ENCODE data around the gene EP400.
"Not testable (repeated sequence)": the region's sequence is repeated elsewhere in the genome, so short reads cannot be mapped to it uniquely, and the experiment has no call there.

Gene EP400

DNA sequence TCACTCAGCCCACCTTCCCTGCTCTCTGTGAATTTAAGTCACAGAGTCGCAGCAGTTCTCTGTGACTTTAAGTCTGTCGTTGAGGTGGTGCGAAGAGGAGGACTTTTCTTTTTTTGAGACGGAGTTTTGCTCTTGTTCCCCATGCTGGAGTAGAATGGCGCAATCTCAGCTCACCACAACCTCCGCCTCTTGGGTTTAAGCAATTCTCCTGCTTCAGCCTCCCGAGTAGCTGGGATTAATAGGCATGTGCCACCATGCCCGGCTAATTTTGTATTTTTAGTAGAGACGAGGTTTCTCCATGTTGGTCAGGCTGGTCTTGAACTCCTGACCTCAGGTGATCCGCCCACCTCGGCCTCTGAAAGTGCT, 35.8 kb downstream of the EP400 start:
- not testable (repeated sequence) for H3K27me3 ChIP-seq (ENCODE audit: insufficient read depth, low read length); H3K4me3 ChIP-seq (ENCODE audit: low read length); H3K27ac ChIP-seq (ENCODE audit: low read depth, low read length); H3K9me3 ChIP-seq (ENCODE audit: insufficient read depth, low read depth, low read length); H3K9ac ChIP-seq (ENCODE audit: low read depth, low read length)
- Histone ChIP-seq H3K36me3 (ENCODE audit: insufficient read depth, low read length) (peaks cover 83% of the 10 kb centered on the region), H3K4me1 (ENCODE audit: insufficient read depth, low read length) (peaks cover 22% of the 10 kb centered on the region)
- WGBS = 98% methylated on average over 11 of the region's 11 CpGs

- Histone ChIP-seq H3K9ac (ENCODE audit: low read depth, low read length) (no peak overlapping the region), H3K36me3 (ENCODE audit: insufficient read depth, low read length) (peaks cover 80% of the 10 kb centered on the region), H3K4me3 (ENCODE audit: low read length) (no peak overlapping the region), H3K27me3 (ENCODE audit: insufficient read depth, low read length) (no peaks in the 10 kb centered on the region), H3K4me1 (ENCODE audit: insufficient read depth, low read length) (peaks cover 31% of the 10 kb centered on the region), H3K27ac (ENCODE audit: low read depth, low read length) (no peak overlapping the region; the same call in 1 of the 2 replicates), H3K9me3 (ENCODE audit: insufficient read depth, low read depth, low read length) (no peaks in the 10 kb centered on the region)
- 93% methylated on average over 17 of the region's 17 CpGs for WGBS
Observed at GRCh38 chr12:131986361-131986760, 36.6 kb downstream of the EP400 start.

GRCh38 chr12:131986910-131987309, 37.2 kb downstream of the EP400 start:
- Histone ChIP-seq H3K9ac (ENCODE audit: low read depth, low read length) (no peak overlapping the region), H3K36me3 (ENCODE audit: insufficient read depth, low read length) (peaks cover 80% of the 10 kb centered on the region), H3K27ac (ENCODE audit: low read depth, low read length) (no peak overlapping the region), H3K4me1 (ENCODE audit: insufficient read depth, low read length) (peaks cover 32% of the 10 kb centered on the region), H3K4me3 (ENCODE audit: low read length) (no peak overlapping the region), H3K9me3 (ENCODE audit: insufficient read depth, low read depth, low read length) (no peaks in the 10 kb centered on the region), H3K27me3 (ENCODE audit: insufficient read depth, low read length) (no peaks in the 10 kb centered on the region)
- 71% methylated on average over 5 of the region's 5 CpGs for WGBS

GRCh38 chr12:131987552-131987951, 37.8 kb downstream of the EP400 start:
- peaks cover 80% of the 10 kb centered on the region for H3K36me3 ChIP-seq (ENCODE audit: insufficient read depth, low read length)

DNA sequence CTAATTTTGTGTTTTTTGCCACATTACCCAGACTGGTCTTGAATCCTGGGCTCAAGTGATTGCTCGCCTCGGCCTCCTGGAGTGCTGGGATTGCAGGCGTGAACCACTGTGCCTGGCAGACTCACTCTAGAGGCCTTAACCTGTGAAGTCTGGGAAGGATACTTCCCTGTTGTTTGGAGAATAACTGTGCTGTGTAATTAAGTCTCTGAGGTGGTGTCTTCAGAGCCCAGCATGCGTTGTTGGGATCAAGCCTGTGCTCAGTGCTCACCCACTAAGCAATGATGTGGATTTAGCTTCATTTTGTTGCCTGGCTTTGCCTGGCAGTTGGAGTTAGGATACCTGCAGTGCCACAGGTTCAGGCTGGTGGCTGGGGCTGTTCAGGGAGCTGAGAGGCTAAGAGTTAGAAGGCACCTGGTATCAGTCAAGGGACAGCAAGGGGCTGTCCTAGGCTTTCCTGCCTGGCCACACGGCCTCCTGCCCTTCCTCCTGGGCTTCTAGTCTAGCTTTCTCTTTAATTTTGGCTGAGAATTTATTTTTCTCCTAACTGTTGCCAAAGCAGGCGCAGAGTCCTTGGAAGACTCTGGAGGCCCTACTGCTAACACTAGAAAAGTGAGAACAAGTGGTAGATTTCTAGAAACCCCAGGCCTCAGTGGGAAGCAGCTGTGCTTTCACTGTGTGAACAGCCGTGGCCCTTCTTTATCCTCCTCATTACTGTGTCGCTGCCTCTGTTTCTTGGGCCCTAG, 38.5 kb downstream of the EP400 start:
- Histone ChIP-seq H3K4me1 (ENCODE audit: insufficient read depth, low read length) (peaks cover 32% of the 10 kb centered on the region), H3K27ac (ENCODE audit: low read depth, low read length) (peak overlapping the region; percentile 90; the same call in 1 of the 2 replicates), H3K9ac (ENCODE audit: low read depth, low read length) (no peak overlapping the region), H3K9me3 (ENCODE audit: insufficient read depth, low read depth, low read length) (no peaks in the 10 kb centered on the region), H3K36me3 (ENCODE audit: insufficient read depth, low read length) (peaks cover 81% of the 10 kb centered on the region), H3K4me3 (ENCODE audit: low read length) (no peak overlapping the region), H3K27me3 (ENCODE audit: insufficient read depth, low read length) (no peaks in the 10 kb centered on the region)
- 89% methylated on average over 8 of the region's 8 CpGs for WGBS

More at GRCh38 chr12:131987552-131987951, 37.8 kb downstream of the EP400 start:
- H3K27ac ChIP-seq (ENCODE audit: low read depth, low read length) = no peak overlapping the region
- no peaks in the 10 kb centered on the region for H3K9me3 ChIP-seq (ENCODE audit: insufficient read depth, low read depth, low read length)
- WGBS = 95% methylated on average over 7 of the region's 8 CpGs
- H3K27me3 ChIP-seq (ENCODE audit: insufficient read depth, low read length) = no peaks in the 10 kb centered on the region
- no peak overlapping the region for H3K9ac ChIP-seq (ENCODE audit: low read depth, low read length)
- H3K4me1 ChIP-seq (ENCODE audit: insufficient read depth, low read length) = peaks cover 32% of the 10 kb centered on the region
- H3K4me3 ChIP-seq (ENCODE audit: low read length) = no peak overlapping the region

- peaks cover 85% of the 10 kb centered on the region for H3K36me3 ChIP-seq (ENCODE audit: insufficient read depth, low read length)
- H3K4me1 ChIP-seq (ENCODE audit: insufficient read depth, low read length) = peaks cover 32% of the 10 kb centered on the region
- no peaks in the 10 kb centered on the region for H3K27me3 ChIP-seq (ENCODE audit: insufficient read depth, low read length)
- H3K9me3 ChIP-seq (ENCODE audit: insufficient read depth, low read depth, low read length) = no peaks in the 10 kb centered on the region
- peak overlapping the region; percentile 90 for H3K27ac ChIP-seq (ENCODE audit: low read depth, low read length)
- WGBS = 89% methylated on average over 12 of the region's 12 CpGs
- H3K9ac ChIP-seq (ENCODE audit: low read depth, low read length) = no peak overlapping the region
- H3K4me3 ChIP-seq (ENCODE audit: low read length) = no peak overlapping the region
Observed at GRCh38 chr12:131989021-131989420, 39.3 kb downstream of the EP400 start.

DNA sequence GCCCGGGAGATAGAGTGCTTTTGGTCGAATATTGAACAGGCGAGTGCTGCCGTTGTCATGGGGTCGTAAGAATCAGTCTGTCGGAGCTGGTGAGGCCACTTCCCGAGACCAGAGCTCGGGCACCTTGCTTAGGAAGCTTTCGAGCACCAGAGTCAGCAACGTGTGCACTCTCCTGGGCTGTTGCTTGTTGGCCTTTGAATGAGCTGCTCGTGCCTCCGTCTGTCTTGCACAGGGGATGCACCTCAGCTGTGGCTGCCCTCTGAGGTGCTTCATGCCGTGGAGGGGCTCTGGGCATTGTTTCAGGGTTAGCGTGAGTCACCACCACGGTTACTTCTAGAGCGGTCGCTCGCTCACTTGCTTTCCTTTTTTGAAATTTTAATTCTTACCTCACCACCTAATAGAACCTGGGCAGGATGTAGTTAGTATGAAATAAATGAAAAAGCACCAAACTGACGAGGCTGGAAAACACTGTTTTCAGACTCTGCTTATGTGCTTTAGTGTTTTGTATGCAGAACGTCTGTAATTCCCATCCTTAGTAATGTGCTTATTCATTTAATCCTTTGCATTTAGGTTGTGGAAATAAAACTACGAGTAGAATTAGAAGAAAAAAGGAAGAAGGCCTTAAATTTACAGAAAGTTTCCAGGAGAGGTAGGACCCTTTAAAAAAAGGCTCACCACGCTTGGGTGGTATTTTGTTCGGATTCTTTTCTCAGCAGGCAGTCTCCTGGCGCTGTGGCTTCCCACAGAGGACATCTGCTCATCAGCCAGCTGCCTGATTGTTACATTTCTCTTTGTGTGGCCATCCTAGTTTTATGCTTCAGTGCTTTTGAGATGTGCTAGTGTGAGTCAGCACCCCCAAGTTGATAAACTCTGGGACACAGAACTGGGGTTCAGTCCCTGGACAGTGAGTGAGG, 40.6 kb downstream of the EP400 start:
- 37% methylated on average over 24 of the region's 24 CpGs for WGBS
- Histone ChIP-seq H3K9me3 (ENCODE audit: insufficient read depth, low read depth, low read length) (no peaks in the 10 kb centered on the region), H3K4me3 (ENCODE audit: low read length) (peak overlapping the region; percentile 14; the same call in 1 of the 2 replicates), H3K27me3 (ENCODE audit: insufficient read depth, low read length) (no peaks in the 10 kb centered on the region), H3K36me3 (ENCODE audit: insufficient read depth, low read length) (peaks cover 85% of the 10 kb centered on the region), H3K4me1 (ENCODE audit: insufficient read depth, low read length) (peaks cover 32% of the 10 kb centered on the region), H3K9ac (ENCODE audit: low read depth, low read length) (peak overlapping the region; percentile 61), H3K27ac (ENCODE audit: low read depth, low read length) (peak overlapping the region; percentile 90)

- Histone ChIP-seq H3K27ac (ENCODE audit: low read depth, low read length) (peak overlapping the region; percentile 90), H3K4me3 (ENCODE audit: low read length) (0 out of 2 replicates have a peak overlapping the region, but pooled peaks have one; percentile 1), H3K9ac (ENCODE audit: low read depth, low read length) (peak overlapping the region; percentile 61), H3K4me1 (ENCODE audit: insufficient read depth, low read length) (peaks cover 32% of the 10 kb centered on the region), H3K9me3 (ENCODE audit: insufficient read depth, low read depth, low read length) (no peaks in the 10 kb centered on the region), H3K27me3 (ENCODE audit: insufficient read depth, low read length) (no peaks in the 10 kb centered on the region), H3K36me3 (ENCODE audit: insufficient read depth, low read length) (peaks cover 85% of the 10 kb centered on the region)
- 57% methylated on average over 9 of the region's 9 CpGs for WGBS
Observed at GRCh38 chr12:131990980-131991305, 41.2 kb downstream of the EP400 start.

DNA sequence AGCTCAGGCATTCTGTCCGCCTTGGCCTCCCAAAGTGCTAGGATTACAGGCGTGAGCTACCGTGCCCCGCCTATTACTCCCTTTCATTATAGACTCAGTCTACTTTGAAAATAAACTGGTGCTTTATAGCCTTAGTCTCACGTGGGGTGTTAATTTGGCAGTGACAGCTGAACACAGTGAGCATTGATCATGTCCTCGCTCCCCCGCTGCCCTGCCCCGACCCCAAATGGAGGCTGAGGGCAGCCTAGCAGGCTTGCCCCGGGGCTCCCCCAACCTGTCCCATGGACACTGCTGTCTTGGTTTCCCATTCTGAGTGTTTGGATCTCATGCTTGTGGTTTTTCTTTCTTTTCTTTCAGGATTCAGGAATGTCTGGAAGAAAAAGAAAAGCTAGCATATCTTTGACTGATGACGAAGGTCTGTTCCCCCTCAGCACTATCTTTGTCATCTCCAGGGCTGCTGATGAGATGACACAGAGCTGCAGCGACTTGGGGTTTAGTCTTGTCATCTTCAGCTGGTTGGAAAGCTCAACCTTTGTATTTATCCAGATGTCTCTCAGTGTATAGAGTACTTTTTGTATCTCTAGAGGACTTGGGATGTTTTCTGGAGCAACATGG, 42.2 kb downstream of the EP400 start:
- Histone ChIP-seq H3K27ac (ENCODE audit: low read depth, low read length) (peak overlapping the region; percentile 48), H3K4me1 (ENCODE audit: insufficient read depth, low read length) (peaks cover 32% of the 10 kb centered on the region), H3K27me3 (ENCODE audit: insufficient read depth, low read length) (no peaks in the 10 kb centered on the region), H3K36me3 (ENCODE audit: insufficient read depth, low read length) (peaks cover 77% of the 10 kb centered on the region), H3K9me3 (ENCODE audit: insufficient read depth, low read depth, low read length) (no peaks in the 10 kb centered on the region), H3K4me3 (ENCODE audit: low read length) (no peak overlapping the region), H3K9ac (ENCODE audit: low read depth, low read length) (no peak overlapping the region)
- WGBS = 93% methylated on average over 11 of the region's 11 CpGs

GRCh38 chr12:131994589-131994988, 44.8 kb downstream of the EP400 start:
- peaks cover 26% of the 10 kb centered on the region for H3K4me1 ChIP-seq (ENCODE audit: insufficient read depth, low read length)
- H3K36me3 ChIP-seq (ENCODE audit: insufficient read depth, low read length) = peaks cover 61% of the 10 kb centered on the region
- H3K27me3 ChIP-seq (ENCODE audit: insufficient read depth, low read length) = no peaks in the 10 kb centered on the region
- no peak overlapping the region for H3K27ac ChIP-seq (ENCODE audit: low read depth, low read length)
- 98% methylated on average over 4 of the region's 4 CpGs for WGBS
- no peak overlapping the region for H3K9ac ChIP-seq (ENCODE audit: low read depth, low read length)
- H3K9me3 ChIP-seq (ENCODE audit: insufficient read depth, low read depth, low read length) = no peaks in the 10 kb centered on the region
- no peak overlapping the region for H3K4me3 ChIP-seq (ENCODE audit: low read length)
